CD4-positive, CD25-positive, alpha-beta regulatory T cell (primary cell): ENCODE results near the gene NAV2. TPM values are rescaled to one million over a fixed set of nuclear protein-coding genes. Genes with fewer than 3 reads are reported as not detected.

Source experiments
- ATAC-seq, 2 donors: fragments of 150-1000 bp; cut with Tn5 transposase; one replicate each; pipeline ENCODE4 v1.10.0; 2021; ENCODE audit warnings: low read depth in 2 of 2, moderate number of reproducible peaks in 2 of 2, moderate library complexity in 1 of 2
- DNase-seq, 3 donors: peaks; one replicate each; pipeline versions ENCODE4 v3.0.0 to v3.0.0-alpha.2; 2012 to 2022; ENCODE audit warnings: mixed read lengths in 1 of 3
- H3K27ac ChIP-seq: one replicate; pipeline ENCODE4 v1.7.0; 2013; ENCODE audit warnings: mild to moderate bottlenecking, low read length; ENCODE audit not compliant: insufficient read depth, poor library complexity, severe bottlenecking
- H3K27me3 ChIP-seq: one replicate; pipeline ENCODE4 v1.7.0; 2013; ENCODE audit warnings: low read length; ENCODE audit not compliant: control insufficient read depth, insufficient read depth
- H3K36me3 ChIP-seq: one replicate; pipeline ENCODE4 v1.7.0; 2013; ENCODE audit warnings: mild to moderate bottlenecking, low read length, moderate library complexity; ENCODE audit not compliant: control insufficient read depth, insufficient read depth
- H3K4me1 ChIP-seq: 2 replicates; pipeline ENCODE4 v1.7.0; 2013; ENCODE audit warnings: mild to moderate bottlenecking, low read length; ENCODE audit not compliant: insufficient read depth, control insufficient read depth, poor library complexity, severe bottlenecking
- H3K4me3 ChIP-seq: one replicate; pipeline ENCODE4 v1.7.0; 2013; ENCODE audit warnings: low read depth, mild to moderate bottlenecking, low read length, moderate library complexity
- H3K9me3 ChIP-seq, 2 experiments: 1 replicate in 1 of 2; 2 replicates in 1 of 2; pipeline ENCODE4 v1.7.0; 2013; ENCODE audit warnings: low read length in 2 of 2, mild to moderate bottlenecking in 1 of 2, moderate library complexity in 1 of 2; ENCODE audit not compliant: control insufficient read depth in 2 of 2
- H3K27ac Mint-ChIP-seq, 3 donors: one replicate each; pipeline ENCODE4 v1.8.0; 2020 to 2022; ENCODE audit warnings: mild to moderate bottlenecking in 3 of 3, mixed read lengths in 3 of 3, moderate library complexity in 2 of 3
- H3K27me3 Mint-ChIP-seq: one replicate; pipeline ENCODE4 v1.8.0; 2022; ENCODE audit warnings: mild to moderate bottlenecking, mixed read lengths
- H3K36me3 Mint-ChIP-seq: one replicate; pipeline ENCODE4 v1.8.0; 2020; ENCODE audit warnings: mixed read lengths
- H3K4me1 Mint-ChIP-seq, 4 donors: one replicate each; pipeline ENCODE4 v1.8.0; 2020 to 2022; ENCODE audit warnings: mixed read lengths in 4 of 4, mild to moderate bottlenecking in 1 of 4
- H3K4me3 Mint-ChIP-seq, 4 donors: one replicate each; pipeline ENCODE4 v1.8.0; 2020 to 2022; ENCODE audit warnings: mild to moderate bottlenecking in 4 of 4, mixed read lengths in 4 of 4, moderate library complexity in 3 of 4
- H3K9me3 Mint-ChIP-seq, 7 donors: one replicate each; pipeline ENCODE4 v1.8.0; 2020 to 2022; ENCODE audit warnings: mixed read lengths in 7 of 7, mild to moderate bottlenecking in 3 of 7, moderate library complexity in 2 of 7
- polyA plus RNA-seq, 4 donors: library from polyadenylated mRNA; unstranded; fragments of 300-500 nt; fragmentation: Illumina TruSeq; gene quantifications; one replicate each; pipeline ENCODE4 v1.2.3, GENCODE V29; 2021
- total RNA-seq: library from RNA; stranded (reverse); gene quantifications from one replicate; pipeline ENCODE4 v1.2.3, GENCODE V29; 2022

NAV2 gene
- total and polyA plus RNA-seq, 5 donors from 2014 or later = 0.14 to 0.59 (median 0.36) TPM; not detected in 2

DNA sequence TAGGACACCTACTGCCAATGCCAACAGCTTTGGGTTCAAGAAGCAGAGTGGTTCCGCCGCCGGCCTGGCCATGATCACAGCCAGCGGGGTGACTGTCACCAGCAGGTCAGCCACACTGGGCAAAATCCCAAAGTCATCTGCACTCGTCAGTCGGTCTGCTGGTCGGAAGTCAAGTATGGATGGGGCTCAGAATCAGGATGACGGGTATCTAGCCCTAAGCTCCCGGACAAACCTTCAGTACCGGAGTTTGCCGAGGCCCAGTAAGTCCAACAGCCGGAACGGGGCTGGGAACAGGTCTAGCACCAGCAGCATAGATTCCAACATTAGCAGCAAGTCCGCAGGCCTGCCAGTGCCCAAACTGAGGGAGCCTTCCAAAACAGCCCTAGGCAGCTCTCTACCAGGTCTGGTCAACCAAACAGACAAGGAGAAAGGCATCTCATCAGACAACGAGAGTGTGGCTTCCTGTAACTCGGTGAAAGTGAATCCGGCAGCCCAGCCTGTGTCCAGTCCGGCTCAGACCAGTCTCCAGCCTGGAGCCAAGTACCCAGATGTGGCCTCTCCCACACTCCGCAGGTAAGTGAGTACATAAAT lies 332.6 kb downstream of the NAV2 start:
- Mint-ChIP-seq H3K4me1 (no peaks in the 10 kb centered on the region), H3K27me3 (no peaks in the 10 kb centered on the region), H3K9me3 (no peaks in the 10 kb centered on the region), H3K4me3 (no peak overlapping the region), H3K27ac (no peak overlapping the region), H3K36me3 (no peaks in the 10 kb centered on the region)
- ATAC-seq (no peak), DNase-seq (no peak)
- no peaks in the 10 kb centered on the region for H3K36me3 ChIP-seq
- H3K27ac ChIP-seq = no peak overlapping the region
- H3K4me3 ChIP-seq = no peak overlapping the region
- no peaks in the 10 kb centered on the region for H3K4me1 ChIP-seq
- no peaks in the 10 kb centered on the region for H3K27me3 ChIP-seq
- no peaks in the 10 kb centered on the region for H3K9me3 ChIP-seq

DNA sequence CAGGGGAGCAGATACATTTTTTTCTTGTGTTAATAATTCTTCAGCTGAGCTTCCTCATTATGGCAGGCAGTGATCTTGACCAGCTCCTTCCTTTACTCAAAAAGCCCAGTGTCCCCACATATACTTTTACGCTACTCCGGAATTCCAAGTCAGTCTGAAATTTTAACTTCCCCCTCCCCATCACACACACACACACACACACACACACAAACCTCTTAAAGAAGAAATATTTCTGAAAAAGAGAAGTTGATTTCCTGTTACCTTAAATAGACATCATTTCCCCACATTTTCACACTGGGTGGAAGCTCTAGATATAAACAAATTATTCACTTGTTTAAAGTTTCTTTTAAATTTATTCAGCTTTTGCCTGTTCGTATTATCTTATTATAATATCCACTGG lies 333.8 kb downstream of the NAV2 start:
- H3K4me1 ChIP-seq = no peaks in the 10 kb centered on the region
- ATAC-seq (no peak), DNase-seq (no peak)
- no peaks in the 10 kb centered on the region for H3K27me3 ChIP-seq
- Mint-ChIP-seq H3K27ac (no peak overlapping the region), H3K4me1 (no peaks in the 10 kb centered on the region), H3K27me3 (no peaks in the 10 kb centered on the region), H3K4me3 (no peak overlapping the region), H3K36me3 (no peaks in the 10 kb centered on the region), H3K9me3 (no peaks in the 10 kb centered on the region)
- H3K4me3 ChIP-seq = no peak overlapping the region
- no peaks in the 10 kb centered on the region for H3K9me3 ChIP-seq
- H3K36me3 ChIP-seq = no peaks in the 10 kb centered on the region
- no peak overlapping the region for H3K27ac ChIP-seq

DNA sequence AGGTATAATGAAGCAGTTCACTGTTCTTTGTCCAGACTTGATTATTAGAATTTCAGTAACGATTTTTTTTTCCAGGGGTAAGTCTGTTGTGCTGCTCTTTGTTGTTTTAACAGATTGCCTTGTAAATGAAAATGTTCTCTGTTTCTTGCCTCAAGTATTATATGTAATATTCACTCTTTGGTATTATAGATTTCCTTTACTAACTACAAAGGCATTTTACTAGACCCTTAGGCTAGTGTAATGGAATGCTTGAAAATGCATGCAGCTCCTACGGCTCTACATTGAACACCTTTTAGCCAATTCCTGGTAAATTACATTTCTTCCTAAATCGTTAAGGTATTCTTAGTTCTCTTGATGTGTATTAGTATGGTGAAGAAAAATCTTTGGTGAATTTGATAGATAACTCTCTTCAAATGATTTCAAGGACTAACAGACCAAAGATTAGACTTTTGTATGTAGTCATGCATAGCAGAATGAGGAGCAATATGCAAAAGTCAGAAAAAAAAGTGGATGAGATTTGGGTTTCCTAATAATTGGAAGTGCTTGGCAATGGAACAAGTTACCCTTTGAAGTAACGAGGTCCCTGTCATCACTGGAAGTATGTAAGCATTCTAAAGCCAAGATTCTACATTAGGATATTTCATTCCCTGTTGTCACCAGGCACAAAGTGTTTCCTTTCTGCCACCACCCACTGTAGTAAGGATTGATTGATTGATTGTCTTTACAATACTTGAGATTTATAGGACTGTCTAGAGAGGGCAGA lies 334.6 kb downstream of the NAV2 start:
- no peaks in the 10 kb centered on the region for H3K4me1 ChIP-seq
- no peak for DNase-seq
- no peak overlapping the region for H3K27ac ChIP-seq
- no peak overlapping the region for H3K4me3 ChIP-seq
- ATAC-seq = no peak
- Mint-ChIP-seq H3K4me1 (no peaks in the 10 kb centered on the region), H3K27ac (no peak overlapping the region), H3K9me3 (no peaks in the 10 kb centered on the region), H3K27me3 (no peaks in the 10 kb centered on the region), H3K4me3 (no peak overlapping the region), H3K36me3 (no peaks in the 10 kb centered on the region)
- no peaks in the 10 kb centered on the region for H3K9me3 ChIP-seq
- no peaks in the 10 kb centered on the region for H3K36me3 ChIP-seq
- H3K27me3 ChIP-seq = no peaks in the 10 kb centered on the region

DNA sequence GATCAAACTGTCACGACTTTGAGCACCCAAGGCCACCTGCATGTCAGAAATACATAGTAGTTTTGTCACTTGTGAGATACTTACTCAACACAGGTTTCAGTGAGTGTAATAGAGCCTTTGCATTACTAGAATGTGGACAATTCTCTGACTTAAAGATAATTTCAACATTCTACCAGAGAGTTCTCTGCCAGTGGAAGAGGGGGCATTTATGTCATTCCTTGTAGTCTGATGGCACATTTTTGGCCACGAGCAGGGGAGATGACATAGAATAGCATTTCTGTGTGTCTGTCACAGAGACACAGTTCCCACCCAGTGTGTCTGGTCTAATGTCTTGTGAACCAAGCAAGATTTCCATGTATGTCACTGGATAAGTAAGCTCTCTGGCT lies 335.1 kb downstream of the NAV2 start:
- no peaks in the 10 kb centered on the region for H3K9me3 ChIP-seq
- ATAC-seq (no peak), DNase-seq (no peak)
- Mint-ChIP-seq H3K4me3 (no peak overlapping the region), H3K4me1 (no peaks in the 10 kb centered on the region), H3K36me3 (no peaks in the 10 kb centered on the region), H3K9me3 (no peaks in the 10 kb centered on the region), H3K27ac (no peak overlapping the region), H3K27me3 (no peaks in the 10 kb centered on the region)
- no peak overlapping the region for H3K27ac ChIP-seq
- no peaks in the 10 kb centered on the region for H3K4me1 ChIP-seq
- no peak overlapping the region for H3K4me3 ChIP-seq
- no peaks in the 10 kb centered on the region for H3K36me3 ChIP-seq
- no peaks in the 10 kb centered on the region for H3K27me3 ChIP-seq

DNA sequence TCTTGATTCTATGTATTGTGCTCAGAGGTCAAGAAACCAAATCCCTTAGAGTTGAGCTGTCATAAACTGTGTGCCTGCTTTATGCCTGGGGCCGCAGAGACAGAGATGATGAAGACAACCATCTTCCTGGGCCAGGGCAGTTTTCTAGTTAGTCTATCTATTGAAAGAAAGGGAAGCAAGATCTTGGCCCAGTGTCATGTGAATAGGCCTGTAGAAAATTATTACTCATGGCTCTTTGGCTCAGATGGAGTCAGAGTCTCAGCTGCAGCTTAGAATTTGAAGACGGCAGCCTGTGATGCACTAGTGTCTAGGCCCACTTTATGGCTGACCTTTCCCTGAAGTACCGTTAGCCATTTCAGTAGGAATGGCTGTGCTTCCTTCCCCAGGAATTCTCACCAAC lies 335.6 kb downstream of the NAV2 start:
- Mint-ChIP-seq H3K36me3 (no peaks in the 10 kb centered on the region), H3K9me3 (no peaks in the 10 kb centered on the region), H3K27ac (no peak overlapping the region), H3K4me1 (no peaks in the 10 kb centered on the region), H3K27me3 (no peaks in the 10 kb centered on the region), H3K4me3 (no peak overlapping the region)
- Histone ChIP-seq H3K36me3 (no peaks in the 10 kb centered on the region), H3K27me3 (no peaks in the 10 kb centered on the region), H3K27ac (no peak overlapping the region), H3K4me1 (no peaks in the 10 kb centered on the region), H3K4me3 (no peak overlapping the region), H3K9me3 (no peaks in the 10 kb centered on the region)
- ATAC-seq (no peak), DNase-seq (no peak)

DNA sequence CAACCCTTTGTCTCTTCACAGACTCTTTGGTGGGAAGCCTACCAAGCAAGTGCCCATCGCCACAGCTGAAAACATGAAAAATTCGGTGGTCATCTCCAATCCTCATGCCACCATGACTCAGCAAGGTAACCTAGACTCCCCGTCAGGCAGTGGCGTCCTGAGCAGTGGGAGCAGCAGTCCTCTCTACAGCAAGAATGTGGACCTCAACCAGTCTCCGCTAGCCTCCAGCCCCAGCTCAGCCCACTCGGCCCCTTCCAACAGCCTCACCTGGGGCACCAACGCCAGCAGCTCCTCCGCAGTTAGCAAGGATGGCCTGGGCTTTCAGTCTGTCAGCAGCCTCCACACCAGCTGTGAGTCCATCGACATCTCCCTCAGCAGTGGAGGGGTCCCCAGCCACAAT lies 336.1 kb downstream of the NAV2 start:
- no peak overlapping the region for H3K27ac Mint-ChIP-seq

DNA sequence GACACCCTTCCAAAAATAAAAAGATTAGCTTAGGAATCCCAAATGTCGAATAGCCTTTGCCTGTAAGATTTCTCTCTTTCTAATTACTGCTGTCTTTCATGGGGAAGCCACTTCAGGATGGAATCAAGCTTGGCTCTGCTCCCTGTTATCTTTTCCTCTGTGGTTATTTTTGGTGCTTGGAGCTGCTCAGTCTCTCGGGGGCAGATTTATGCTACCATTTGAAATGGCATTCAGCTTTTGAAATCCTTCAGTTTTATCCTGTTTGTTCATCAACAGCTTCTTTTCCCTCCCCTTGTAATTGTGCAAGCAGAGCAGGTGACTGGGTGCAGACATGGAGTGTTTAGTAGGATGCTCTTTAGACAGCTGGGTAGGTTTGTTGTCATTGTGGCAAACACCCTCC lies 336.6 kb downstream of the NAV2 start:
- H3K4me3 ChIP-seq = no peak overlapping the region
- H3K27ac Mint-ChIP-seq = no peak overlapping the region
- DNase-seq (no peak), ATAC-seq (no peak)
- no peaks in the 10 kb centered on the region for H3K36me3 ChIP-seq
- H3K36me3 Mint-ChIP-seq = no peaks in the 10 kb centered on the region
- no peaks in the 10 kb centered on the region for H3K27me3 ChIP-seq
- H3K4me1 Mint-ChIP-seq = no peaks in the 10 kb centered on the region
- H3K9me3 ChIP-seq = no peaks in the 10 kb centered on the region
- H3K27ac ChIP-seq = no peak overlapping the region
- no peaks in the 10 kb centered on the region for H3K9me3 Mint-ChIP-seq
- no peak overlapping the region for H3K4me3 Mint-ChIP-seq
- H3K27me3 Mint-ChIP-seq = peaks cover 4% of the 10 kb centered on the region
- no peaks in the 10 kb centered on the region for H3K4me1 ChIP-seq

More for the DNA sequence above, 336.1 kb downstream of the NAV2 start:
- Histone ChIP-seq H3K27me3 (no peaks in the 10 kb centered on the region), H3K4me3 (no peak overlapping the region), H3K36me3 (no peaks in the 10 kb centered on the region), H3K27ac (no peak overlapping the region), H3K9me3 (no peaks in the 10 kb centered on the region), H3K4me1 (no peaks in the 10 kb centered on the region)
- Mint-ChIP-seq H3K36me3 (no peaks in the 10 kb centered on the region), H3K4me1 (no peaks in the 10 kb centered on the region), H3K9me3 (no peaks in the 10 kb centered on the region), H3K4me3 (no peak overlapping the region), H3K27me3 (no peaks in the 10 kb centered on the region)
- no peak for ATAC-seq
- no peak for DNase-seq

DNA sequence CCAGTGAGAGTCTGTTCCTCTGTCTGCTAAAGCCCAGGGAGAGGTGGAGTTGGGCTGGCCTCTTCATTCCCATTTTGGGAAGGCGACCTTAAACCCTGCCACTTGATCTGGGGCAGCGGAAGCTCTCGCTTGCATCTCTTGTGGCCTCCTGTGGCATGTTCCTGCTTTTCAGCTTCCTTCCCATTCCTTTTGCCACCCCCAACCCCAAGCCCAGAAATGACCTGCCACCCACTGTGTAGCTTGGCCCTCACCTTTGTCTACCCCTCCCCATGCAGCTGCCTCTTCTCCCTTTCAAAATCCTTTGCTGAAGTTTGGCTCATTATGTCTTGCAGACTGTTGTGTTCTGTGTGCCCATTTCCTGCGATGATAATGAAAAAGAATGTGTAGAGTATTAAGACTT lies 337.4 kb downstream of the NAV2 start:
- no peak overlapping the region for H3K4me3 ChIP-seq
- Mint-ChIP-seq H3K27ac (no peak overlapping the region), H3K9me3 (no peaks in the 10 kb centered on the region), H3K27me3 (peaks cover 4% of the 10 kb centered on the region), H3K4me1 (no peaks in the 10 kb centered on the region), H3K36me3 (no peaks in the 10 kb centered on the region), H3K4me3 (no peak overlapping the region)
- H3K9me3 ChIP-seq = no peaks in the 10 kb centered on the region
- H3K36me3 ChIP-seq = no peaks in the 10 kb centered on the region
- DNase-seq (no peak), ATAC-seq (no peak)
- no peaks in the 10 kb centered on the region for H3K4me1 ChIP-seq
- H3K27ac ChIP-seq = no peak overlapping the region
- H3K27me3 ChIP-seq = no peaks in the 10 kb centered on the region
